ENCODE data around the gene ZSCAN12. TPM values are rescaled to one million over a fixed set of nuclear protein-coding genes. Genes with fewer than 3 reads are reported as not detected.

The ZSCAN12 gene
- total RNA-seq, 1 donor from 2014 or later, result 12.4 TPM

GRCh38 chr6:28442586-28442985, 43.0 kb upstream of the ZSCAN12 start:
- DNase-seq (ENCODE audit: extremely low spot score, unreplicated experiment), result no peak
- H3K36me3 Mint-ChIP-seq, result no peaks in the 10 kb centered on the region
- H3K9me3 Mint-ChIP-seq, result no peaks in the 10 kb centered on the region
- peak overlapping the region; percentile 97 for H3K27ac Mint-ChIP-seq
- no peak for TF ChIP-seq CTCF (conservative IDR thresholded peaks at IDR 0.05)
- no peaks in the 10 kb centered on the region for H3K27me3 Mint-ChIP-seq
- peaks cover 12% of the 10 kb centered on the region for H3K4me1 Mint-ChIP-seq (ENCODE audit: unreplicated experiment)
- peak overlapping the region; percentile 99 for H3K4me3 Mint-ChIP-seq

- no peak for DNase-seq (ENCODE audit: extremely low spot score, unreplicated experiment)
- H3K4me3 Mint-ChIP-seq, result no peak overlapping the region
- H3K9me3 Mint-ChIP-seq, result no peaks in the 10 kb centered on the region
- no peaks in the 10 kb centered on the region for H3K27me3 Mint-ChIP-seq
- H3K27ac Mint-ChIP-seq, result no peak overlapping the region
- no peaks in the 10 kb centered on the region for H3K4me1 Mint-ChIP-seq (ENCODE audit: unreplicated experiment)
- no peak for TF ChIP-seq CTCF (conservative IDR thresholded peaks at IDR 0.05)
- peaks cover 1% of the 10 kb centered on the region for H3K36me3 Mint-ChIP-seq
Measured at GRCh38 chr6:28436404-28436803, 36.9 kb upstream of the ZSCAN12 start.

GRCh38 chr6:28433119-28433518, 33.6 kb upstream of the ZSCAN12 start:
- peak; percentile 33 for TF ChIP-seq CTCF (conservative IDR thresholded peaks at IDR 0.05)
- no peaks in the 10 kb centered on the region for H3K27me3 Mint-ChIP-seq
- peaks cover 28% of the 10 kb centered on the region for H3K36me3 Mint-ChIP-seq
- DNase-seq (ENCODE audit: extremely low spot score, unreplicated experiment), result no peak
- H3K9me3 Mint-ChIP-seq, result no peaks in the 10 kb centered on the region
- H3K27ac Mint-ChIP-seq, result no peak overlapping the region
- H3K4me3 Mint-ChIP-seq, result no peak overlapping the region
- no peaks in the 10 kb centered on the region for H3K4me1 Mint-ChIP-seq (ENCODE audit: unreplicated experiment)

GRCh38 chr6:28429781-28430180, 30.2 kb upstream of the ZSCAN12 start:
- H3K27me3 Mint-ChIP-seq, result no peaks in the 10 kb centered on the region
- no peak for DNase-seq (ENCODE audit: extremely low spot score, unreplicated experiment)
- H3K27ac Mint-ChIP-seq, result no peak overlapping the region
- H3K4me3 Mint-ChIP-seq, result no peak overlapping the region
- no peaks in the 10 kb centered on the region for H3K4me1 Mint-ChIP-seq (ENCODE audit: unreplicated experiment)
- no peak for TF ChIP-seq CTCF (conservative IDR thresholded peaks at IDR 0.05)
- H3K36me3 Mint-ChIP-seq, result peaks cover 47% of the 10 kb centered on the region
- peaks cover 6% of the 10 kb centered on the region for H3K9me3 Mint-ChIP-seq

- no peak for DNase-seq (ENCODE audit: extremely low spot score, unreplicated experiment)
- H3K27me3 Mint-ChIP-seq, result no peaks in the 10 kb centered on the region
- no peaks in the 10 kb centered on the region for H3K4me1 Mint-ChIP-seq (ENCODE audit: unreplicated experiment)
- H3K36me3 Mint-ChIP-seq, result peaks cover 60% of the 10 kb centered on the region
- no peak overlapping the region for H3K27ac Mint-ChIP-seq
- no peak for TF ChIP-seq CTCF (conservative IDR thresholded peaks at IDR 0.05)
- no peak overlapping the region for H3K4me3 Mint-ChIP-seq
- H3K9me3 Mint-ChIP-seq, result peaks cover 6% of the 10 kb centered on the region
Measured at GRCh38 chr6:28425944-28426541, 26.5 kb upstream of the ZSCAN12 start.

GRCh38 chr6:28424163-28424562, 24.6 kb upstream of the ZSCAN12 start:
- no peak for DNase-seq (ENCODE audit: extremely low spot score, unreplicated experiment)
- H3K4me1 Mint-ChIP-seq (ENCODE audit: unreplicated experiment), result no peaks in the 10 kb centered on the region
- no peak overlapping the region for H3K27ac Mint-ChIP-seq
- no peak for TF ChIP-seq CTCF (conservative IDR thresholded peaks at IDR 0.05)
- H3K9me3 Mint-ChIP-seq, result peaks cover 6% of the 10 kb centered on the region
- no peaks in the 10 kb centered on the region for H3K27me3 Mint-ChIP-seq
- H3K4me3 Mint-ChIP-seq, result no peak overlapping the region
- H3K36me3 Mint-ChIP-seq, result peaks cover 57% of the 10 kb centered on the region

Measured in type B pancreatic cell (in vitro differentiated cells).